B cell (primary cell): ENCODE results near the gene TRAFD1. TPM values are rescaled to one million over a fixed set of nuclear protein-coding genes. Genes with fewer than 3 reads are reported as not detected.

ENCODE experiments used
- ATAC-seq: fragments of 200-7000 bp; cut with Tn5 transposase; one replicate; pipeline ENCODE4 v1.10.0; 2021; ENCODE audit warnings: low read depth, mild to moderate bottlenecking, moderate number of reproducible peaks, moderate library complexity
- CTCF ChIA-PET: fragments of 350-600 bp; sonication (Branson Sonifier 250); formaldehyde crosslinking; loops from one replicate; lab custom pipeline; 2021; ENCODE audit warnings: antibody characterized with exemption, inconsistent platforms; lab: Charles Lee
- POLR2A ChIA-PET: fragments of 350-600 bp; sonication (Branson Sonifier 250); formaldehyde crosslinking; loops from one replicate; lab custom pipeline; 2021; ENCODE audit warnings: antibody characterized with exemption; lab: Charles Lee
- DNase-seq: peaks from one replicate; pipeline ENCODE4 v3.0.0; 2013
- H2AFZ ChIP-seq: 2 replicates; pipeline ENCODE4 v1.6.1; 2012; ENCODE audit warnings: mild to moderate bottlenecking, low read depth, low read length; ENCODE audit not compliant: insufficient read depth, poor library complexity, severe bottlenecking
- H3K27ac ChIP-seq, 2 donors: 1 replicate in 1 of 2; 2 replicates in 1 of 2; pipeline ENCODE4 v1.5.1; 2012 to 2013; ENCODE audit warnings: low read length in 2 of 2, mild to moderate bottlenecking in 2 of 2, moderate library complexity in 1 of 2
- H3K27me3 ChIP-seq, 4 experiments: fragments of 200-600 bp in 1 of 4; sonication (generic) in 1 of 4; replicated peaks in 1 of 4; 1 replicate in 2 of 4; 2 replicates in 2 of 4; pipeline versions ENCODE4 v1.6.1 to v1.7.0; 2013 to 2016; ENCODE audit warnings: low read length in 3 of 4, mild to moderate bottlenecking in 2 of 4, mixed read lengths in 1 of 4, moderate library complexity in 1 of 4; ENCODE audit not compliant: insufficient read depth in 4 of 4, control insufficient read depth in 3 of 4; ENCODE audit errors: control extremely low read depth in 1 of 4
- H3K36me3 ChIP-seq, 2 experiments: replicated peaks in 1 of 2; 1 replicate in 1 of 2; 2 replicates in 1 of 2; pipeline versions ENCODE4 v1.6.1 to v1.7.1; 2013; ENCODE audit warnings: low read length in 1 of 2; ENCODE audit not compliant: insufficient read depth in 2 of 2, control insufficient read depth in 1 of 2; ENCODE audit errors: control extremely low read depth in 1 of 2, extremely low read depth in 1 of 2
- H3K4me1 ChIP-seq, 2 donors: fragments of 200-600 bp in 1 of 2; sonication (generic) in 1 of 2; 1 replicate in 1 of 2; 2 replicates in 1 of 2; pipeline versions ENCODE4 v1.5.1 to v1.6.1; 2013 to 2017; ENCODE audit warnings: low read length in 2 of 2; ENCODE audit not compliant: control insufficient read depth in 2 of 2, insufficient read depth in 2 of 2
- H3K4me2 ChIP-seq: replicated peaks from 2 replicates; pipeline ENCODE3; 2012; ENCODE audit warnings: mild to moderate bottlenecking, low read depth, low read length; ENCODE audit not compliant: poor library complexity, severe bottlenecking
- H3K4me3 ChIP-seq, 5 experiments: fragments of 200-600 bp in 1 of 5; sonication (generic) in 1 of 5; 1 replicate in 3 of 5; 2 replicates in 2 of 5; pipeline versions ENCODE4 v1.5.1 to v1.7.0; 2011 to 2016; ENCODE audit warnings: low read length in 4 of 5, mild to moderate bottlenecking in 4 of 5, low read depth in 2 of 5, control low read depth in 1 of 5, moderate library complexity in 1 of 5; ENCODE audit not compliant: insufficient read depth in 1 of 5; ENCODE audit errors: control extremely low read depth in 1 of 5, extremely low read depth in 1 of 5
- H3K79me2 ChIP-seq: fragments of 200-600 bp; sonication (generic); one replicate; pipeline ENCODE4 v1.6.0; 2016; ENCODE audit warnings: low read length; ENCODE audit not compliant: control insufficient read depth, insufficient read depth
- H3K9ac ChIP-seq: fragments of 200-600 bp; sonication (generic); 2 replicates; pipeline ENCODE4 v1.6.1; 2017; ENCODE audit warnings: mild to moderate bottlenecking, low read length, moderate library complexity
- H3K9me3 ChIP-seq, 3 donors: one replicate each; pipeline versions ENCODE4 v1.6.1 to v1.7.1; 2013; ENCODE audit warnings: low read length in 2 of 3; ENCODE audit not compliant: control insufficient read depth in 2 of 3, insufficient read depth in 1 of 3; ENCODE audit errors: control extremely low read depth in 1 of 3
- H4K20me1 ChIP-seq: 2 replicates; pipeline ENCODE4 v1.6.0; 2012; ENCODE audit warnings: mild to moderate bottlenecking, low read length; ENCODE audit not compliant: insufficient read depth, control insufficient read depth, poor library complexity, severe bottlenecking
- H3K27ac Mint-ChIP-seq: one replicate; pipeline ENCODE4 v1.8.0; 2021; ENCODE audit warnings: mixed read lengths
- H3K27me3 Mint-ChIP-seq: one replicate; pipeline ENCODE4 v1.8.0; 2021; ENCODE audit warnings: mixed read lengths
- H3K4me1 Mint-ChIP-seq: one replicate; pipeline ENCODE4 v1.8.0; 2021; ENCODE audit warnings: mixed read lengths
- H3K4me3 Mint-ChIP-seq: one replicate; pipeline ENCODE4 v1.8.0; 2021; ENCODE audit warnings: mixed read lengths
- H3K9me3 Mint-ChIP-seq: one replicate; pipeline ENCODE4 v1.8.0; 2022; ENCODE audit warnings: mixed read lengths; ENCODE audit not compliant: insufficient read depth
- EZH2 ChIP-seq: IDR thresholded peaks from 2 replicates; pipeline ENCODE4 v1.6.1; 2012; ENCODE audit warnings: borderline replicate concordance, low read depth, mild to moderate bottlenecking, moderate library complexity, low read length; ENCODE audit not compliant: insufficient read depth, poor library complexity, severe bottlenecking
- WGBS: methylation state at CpG from one replicate; pipeline ENCODE4 v1.1.5; 2013; ENCODE audit warnings: missing lambda C conversion rate; ENCODE audit not compliant: insufficient coverage; 5-methylcytosine and 5-hydroxymethylcytosine counted together
- intact Hi-C: fragments of 100-400 bp; cut with micrococcal nuclease; formaldehyde crosslinking; loops from one replicate; pipeline ENCODE4 v1.10.0; 2022
- polyA plus RNA-seq: library from polyadenylated mRNA; depleted of rRNA; stranded (reverse); fragments of >200 nt; gene quantifications from 2 replicates; pipeline ENCODE4 v1.2.3, GENCODE V29; 2012
- total RNA-seq, 2 donors: library from RNA; stranded (reverse); fragments of 120-200 nt in 1 of 2; gene quantifications; 1 replicate in 1 of 2; 2 replicates in 1 of 2; pipeline versions ENCODE4 v1.2.3 to v1.2.4, GENCODE V29; 2013 to 2022
- TF ChIP-seq, protein P1 (sequence below): fragments of 200-600 bp; IDR thresholded peaks from one replicate; pipeline ENCODE4 v1.8.0; 2022; ENCODE audit warnings: antibody characterized with exemption, mild to moderate bottlenecking

Gene TRAFD1
- total and polyA plus RNA-seq, 2 donors (not counting 1 experiment from before 2014, with no cell fraction given): 30.9 to 37.7 TPM

DNA sequence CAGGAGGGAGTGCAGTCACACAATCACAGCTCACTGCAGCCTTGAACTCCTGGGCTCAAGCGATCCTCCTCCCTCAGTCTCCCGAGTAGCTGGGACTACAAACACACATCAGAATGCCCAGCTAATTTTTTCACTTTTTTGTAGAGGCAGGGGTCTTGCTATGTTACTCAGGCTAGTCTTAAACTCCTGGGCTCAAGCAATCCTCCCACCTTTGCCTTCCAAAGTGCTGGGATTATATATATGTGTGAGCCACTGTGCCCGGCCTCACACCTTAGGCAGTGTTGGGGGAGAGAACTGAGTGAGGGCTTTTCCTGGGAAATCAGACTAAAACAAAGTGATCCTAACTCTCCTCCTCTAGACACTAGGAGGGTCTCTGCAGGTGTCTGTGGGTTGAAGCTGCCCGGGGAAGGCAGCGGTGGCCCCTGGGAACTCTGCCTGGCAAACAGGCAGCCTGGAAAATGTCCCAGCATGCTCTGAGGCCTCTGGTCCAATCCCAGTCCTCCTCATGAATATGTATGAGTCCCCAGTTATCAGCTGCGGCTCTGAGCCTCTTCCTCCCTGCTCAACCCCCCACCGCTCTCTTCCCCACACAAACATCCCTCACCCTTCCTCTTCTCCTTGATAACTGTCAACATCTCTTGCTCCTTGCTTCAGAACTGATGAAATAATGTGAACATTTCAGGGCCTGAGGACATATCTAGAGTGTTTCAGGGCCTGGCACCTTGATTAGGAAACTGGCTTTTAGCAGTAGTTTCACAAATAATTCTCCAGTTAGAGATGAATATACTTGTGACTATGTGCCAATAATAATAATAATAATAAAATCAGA lies 8.9 kb upstream of the TRAFD1 start:
- Mint-ChIP-seq H3K27ac (no peak overlapping the region), H3K9me3 (no peaks in the 10 kb centered on the region), H3K4me3 (no peak overlapping the region), H3K27me3 (peaks cover 4% of the 10 kb centered on the region), H3K4me1 (peaks cover 4% of the 10 kb centered on the region)
- 10% methylated on average over 3 of the region's 7 CpGs for WGBS
- no peaks in the 10 kb centered on the region for H3K27me3 ChIP-seq
- ATAC-seq: no peak
- peak overlapping the region; percentile 52 for H2AFZ ChIP-seq
- no peak overlapping the region for H3K9ac ChIP-seq
- intact Hi-C loops: no loop called here
- ChIA-PET POLR2A (interaction anchor here (0.7 kb wide), 1 partner anchor 356 kb away, joined by 3 read pairs; no protein-coding TSS in a partner anchor), CTCF (no interaction called here)
- H3K4me2 ChIP-seq: no peak overlapping the region
- no peak for DNase-seq
- no peak for TF ChIP-seq EZH2
- TF ChIP-seq, protein P1, sequence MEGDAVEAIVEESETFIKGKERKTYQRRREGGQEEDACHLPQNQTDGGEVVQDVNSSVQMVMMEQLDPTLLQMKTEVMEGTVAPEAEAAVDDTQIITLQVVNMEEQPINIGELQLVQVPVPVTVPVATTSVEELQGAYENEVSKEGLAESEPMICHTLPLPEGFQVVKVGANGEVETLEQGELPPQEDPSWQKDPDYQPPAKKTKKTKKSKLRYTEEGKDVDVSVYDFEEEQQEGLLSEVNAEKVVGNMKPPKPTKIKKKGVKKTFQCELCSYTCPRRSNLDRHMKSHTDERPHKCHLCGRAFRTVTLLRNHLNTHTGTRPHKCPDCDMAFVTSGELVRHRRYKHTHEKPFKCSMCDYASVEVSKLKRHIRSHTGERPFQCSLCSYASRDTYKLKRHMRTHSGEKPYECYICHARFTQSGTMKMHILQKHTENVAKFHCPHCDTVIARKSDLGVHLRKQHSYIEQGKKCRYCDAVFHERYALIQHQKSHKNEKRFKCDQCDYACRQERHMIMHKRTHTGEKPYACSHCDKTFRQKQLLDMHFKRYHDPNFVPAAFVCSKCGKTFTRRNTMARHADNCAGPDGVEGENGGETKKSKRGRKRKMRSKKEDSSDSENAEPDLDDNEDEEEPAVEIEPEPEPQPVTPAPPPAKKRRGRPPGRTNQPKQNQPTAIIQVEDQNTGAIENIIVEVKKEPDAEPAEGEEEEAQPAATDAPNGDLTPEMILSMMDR: no peak
- H3K9me3 ChIP-seq: no peaks in the 10 kb centered on the region
- no peak overlapping the region for H3K4me3 ChIP-seq
- H3K27ac ChIP-seq: no peak overlapping the region
- no peaks in the 10 kb centered on the region for H4K20me1 ChIP-seq
- H3K79me2 ChIP-seq: no peaks in the 10 kb centered on the region
- H3K36me3 ChIP-seq: no peaks in the 10 kb centered on the region
- H3K4me1 ChIP-seq: peaks cover 4 to 6% of the 10 kb centered on the region in 2 donors

DNA sequence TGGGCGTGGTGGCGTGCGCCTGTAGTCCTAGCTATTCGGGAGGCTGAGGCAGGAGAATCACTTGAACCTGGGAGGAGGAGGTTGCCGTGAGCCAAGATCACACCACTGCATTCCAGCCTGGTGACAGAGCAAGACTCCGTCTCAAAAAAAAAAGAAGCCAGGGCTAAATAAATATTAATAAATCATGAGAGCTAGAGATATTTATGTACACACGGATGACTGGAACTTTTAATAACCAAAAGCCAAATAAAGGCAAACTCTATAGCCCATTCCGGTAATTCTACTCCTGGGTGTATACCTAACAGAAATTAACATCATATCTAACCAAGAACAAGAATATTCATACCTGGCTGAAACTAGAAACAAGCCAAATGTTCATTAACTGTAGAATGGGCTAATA lies 7.7 kb upstream of the TRAFD1 start:
- Histone ChIP-seq H3K27ac (no peak overlapping the region), H3K36me3 (no peaks in the 10 kb centered on the region), H3K27me3 (no peaks in the 10 kb centered on the region), H3K4me2 (no peak overlapping the region), H3K9ac (no peak overlapping the region), H3K9me3 (no peaks in the 10 kb centered on the region), H3K4me1 (peaks cover 4 to 6% of the 10 kb centered on the region in 2 donors), H3K79me2 (no peaks in the 10 kb centered on the region), H2AFZ (no peak overlapping the region), H4K20me1 (no peaks in the 10 kb centered on the region), H3K4me3 (no peak overlapping the region)
- POLR2A ChIA-PET: no interaction called here
- Mint-ChIP-seq H3K4me1 (peaks cover 4% of the 10 kb centered on the region), H3K27me3 (peaks cover 4% of the 10 kb centered on the region), H3K27ac (no peak overlapping the region), H3K9me3 (no peaks in the 10 kb centered on the region), H3K4me3 (no peak overlapping the region)
- 100% methylated on average over 4 of the region's 8 CpGs for WGBS
- DNase-seq: no peak
- intact Hi-C loops: no loop called here
- ATAC-seq: no peak
- TF ChIP-seq EZH2: no peak
- TF ChIP-seq, protein P1: no peak
- CTCF ChIA-PET: no interaction called here
